ENCODE results near the gene ZCCHC13.

GRCh38 chrX:74293343-74293946 lies 10.5 kb upstream of the ZCCHC13 start:
- TF ChIP-seq CTCF (conservative IDR thresholded peaks at IDR 0.05; ENCODE audit: low read depth, low read length): no peak
- TF ChIP-seq EZH2 (IDR thresholded peaks at IDR 0.05; ENCODE audit: low read length, unreplicated experiment): no peak
- no peak for TF ChIP-seq EZH2phosphoT487 (IDR thresholded peaks at IDR 0.05; ENCODE audit: borderline replicate concordance, low read length)

All from PC-3 (cell line).